T-helper 2 cell treated with Interferon-gamma antibody and Interleukin-4, amounts not matched to agents 5 μg/mL and 100 μg/mL, for 36 hours (primary cell): ENCODE data around the gene CSF1R.

Experiments used
- DNase-seq: peaks from one replicate; pipeline ENCODE4 v3.0.0; 2021; ENCODE audit warnings: low spot score
- H3K27ac Mint-ChIP-seq: one replicate; pipeline ENCODE4 v1.8.0; 2021; ENCODE audit warnings: mild to moderate bottlenecking, mixed read lengths
- H3K27me3 Mint-ChIP-seq: one replicate; pipeline ENCODE4 v1.8.0; 2021; ENCODE audit warnings: low read depth, mixed read lengths
- H3K36me3 Mint-ChIP-seq: one replicate; pipeline ENCODE4 v1.8.0; 2021; ENCODE audit warnings: low read depth, mixed read lengths
- H3K4me1 Mint-ChIP-seq: one replicate; pipeline ENCODE4 v1.8.0; 2021; ENCODE audit warnings: low read depth, mixed read lengths
- H3K4me3 Mint-ChIP-seq: one replicate; pipeline ENCODE4 v1.8.0; 2022; ENCODE audit warnings: mild to moderate bottlenecking, moderate library complexity, mixed read lengths
- H3K9me3 Mint-ChIP-seq: one replicate; pipeline ENCODE4 v1.8.0; 2021; ENCODE audit warnings: mixed read lengths

The CSF1R gene

GRCh38 chr5:150085950-150086715 lies at the start of gene CSF1R:
CSF1R (minus strand) TSS chr5:150086554; CDS start chr5:150086427, 127 bp downstream.
- peaks cover 3% of the 10 kb centered on the region for H3K4me1 Mint-ChIP-seq
- no peak within 1 kb of the TSS for H3K27ac Mint-ChIP-seq
- no peak within 1 kb of the TSS for H3K4me3 Mint-ChIP-seq
- no peaks in the 10 kb centered on the region for H3K36me3 Mint-ChIP-seq
- peaks cover 27% of the 10 kb centered on the region for H3K27me3 Mint-ChIP-seq
- no peaks in the 10 kb centered on the region for H3K9me3 Mint-ChIP-seq
- no peak for DNase-seq

GRCh38 chr5:150135557-150136304 lies 49.4 kb upstream of the CSF1R start:
- H3K4me3 Mint-ChIP-seq = no peak overlapping the region
- H3K4me1 Mint-ChIP-seq = no peaks in the 10 kb centered on the region
- H3K36me3 Mint-ChIP-seq = no peaks in the 10 kb centered on the region
- no peaks in the 10 kb centered on the region for H3K9me3 Mint-ChIP-seq
- no peaks in the 10 kb centered on the region for H3K27me3 Mint-ChIP-seq
- no peak overlapping the region for H3K27ac Mint-ChIP-seq
- DNase-seq = no peak

- H3K9me3 Mint-ChIP-seq = no peaks in the 10 kb centered on the region
- H3K27ac Mint-ChIP-seq = no peak overlapping the region
- no peak overlapping the region for H3K4me3 Mint-ChIP-seq
- no peak for DNase-seq
- no peaks in the 10 kb centered on the region for H3K4me1 Mint-ChIP-seq
- H3K36me3 Mint-ChIP-seq = no peaks in the 10 kb centered on the region
- H3K27me3 Mint-ChIP-seq = no peaks in the 10 kb centered on the region
Observed at GRCh38 chr5:150134198-150134588, 47.8 kb upstream of the CSF1R start.

- Mint-ChIP-seq H3K27me3 (no peaks in the 10 kb centered on the region), H3K27ac (no peak overlapping the region), H3K4me3 (no peak overlapping the region), H3K9me3 (no peaks in the 10 kb centered on the region), H3K4me1 (no peaks in the 10 kb centered on the region), H3K36me3 (no peaks in the 10 kb centered on the region)
- no peak for DNase-seq
Observed at GRCh38 chr5:150133581-150134197, 47.3 kb upstream of the CSF1R start.

GRCh38 chr5:150132740-150133139 lies 46.4 kb upstream of the CSF1R start:
- no peaks in the 10 kb centered on the region for H3K27me3 Mint-ChIP-seq
- no peaks in the 10 kb centered on the region for H3K9me3 Mint-ChIP-seq
- no peaks in the 10 kb centered on the region for H3K4me1 Mint-ChIP-seq
- H3K36me3 Mint-ChIP-seq = no peaks in the 10 kb centered on the region
- H3K4me3 Mint-ChIP-seq = no peak overlapping the region
- H3K27ac Mint-ChIP-seq = no peak overlapping the region
- DNase-seq = no peak

GRCh38 chr5:150131978-150132694 lies 45.8 kb upstream of the CSF1R start:
- H3K27ac Mint-ChIP-seq = no peak overlapping the region
- no peaks in the 10 kb centered on the region for H3K4me1 Mint-ChIP-seq
- H3K9me3 Mint-ChIP-seq = no peaks in the 10 kb centered on the region
- H3K4me3 Mint-ChIP-seq = no peak overlapping the region
- no peaks in the 10 kb centered on the region for H3K27me3 Mint-ChIP-seq
- H3K36me3 Mint-ChIP-seq = no peaks in the 10 kb centered on the region
- no peak for DNase-seq

GRCh38 chr5:150131461-150131860 lies 45.1 kb upstream of the CSF1R start:
- no peaks in the 10 kb centered on the region for H3K9me3 Mint-ChIP-seq
- H3K4me1 Mint-ChIP-seq = no peaks in the 10 kb centered on the region
- no peak overlapping the region for H3K4me3 Mint-ChIP-seq
- H3K27ac Mint-ChIP-seq = no peak overlapping the region
- no peaks in the 10 kb centered on the region for H3K27me3 Mint-ChIP-seq
- no peak for DNase-seq
- H3K36me3 Mint-ChIP-seq = no peaks in the 10 kb centered on the region

- Mint-ChIP-seq H3K27ac (no peak overlapping the region), H3K36me3 (no peaks in the 10 kb centered on the region), H3K4me3 (no peak overlapping the region), H3K27me3 (no peaks in the 10 kb centered on the region), H3K4me1 (no peaks in the 10 kb centered on the region), H3K9me3 (no peaks in the 10 kb centered on the region)
- no peak for DNase-seq
Observed at GRCh38 chr5:150130493-150130922, 44.2 kb upstream of the CSF1R start.

GRCh38 chr5:150129813-150130492 lies 43.6 kb upstream of the CSF1R start:
- no peak overlapping the region for H3K27ac Mint-ChIP-seq
- H3K27me3 Mint-ChIP-seq = no peaks in the 10 kb centered on the region
- peak; percentile 19 for DNase-seq
- H3K4me1 Mint-ChIP-seq = no peaks in the 10 kb centered on the region
- H3K9me3 Mint-ChIP-seq = no peaks in the 10 kb centered on the region
- H3K36me3 Mint-ChIP-seq = no peaks in the 10 kb centered on the region
- H3K4me3 Mint-ChIP-seq = no peak overlapping the region

GRCh38 chr5:150129454-150129812 lies 43.1 kb upstream of the CSF1R start:
- no peak overlapping the region for H3K27ac Mint-ChIP-seq
- no peak overlapping the region for H3K4me3 Mint-ChIP-seq
- H3K9me3 Mint-ChIP-seq = no peaks in the 10 kb centered on the region
- no peaks in the 10 kb centered on the region for H3K27me3 Mint-ChIP-seq
- H3K36me3 Mint-ChIP-seq = no peaks in the 10 kb centered on the region
- DNase-seq = no peak
- H3K4me1 Mint-ChIP-seq = no peaks in the 10 kb centered on the region

GRCh38 chr5:150126921-150127265 lies 40.5 kb upstream of the CSF1R start:
- no peak overlapping the region for H3K4me3 Mint-ChIP-seq
- DNase-seq = no peak
- H3K27me3 Mint-ChIP-seq = no peaks in the 10 kb centered on the region
- H3K36me3 Mint-ChIP-seq = no peaks in the 10 kb centered on the region
- H3K9me3 Mint-ChIP-seq = no peaks in the 10 kb centered on the region
- no peak overlapping the region for H3K27ac Mint-ChIP-seq
- peaks cover 2% of the 10 kb centered on the region for H3K4me1 Mint-ChIP-seq

- Mint-ChIP-seq H3K4me3 (no peak overlapping the region), H3K27ac (no peak overlapping the region), H3K9me3 (no peaks in the 10 kb centered on the region), H3K4me1 (peaks cover 3% of the 10 kb centered on the region), H3K27me3 (no peaks in the 10 kb centered on the region), H3K36me3 (no peaks in the 10 kb centered on the region)
- no peak for DNase-seq
Observed at GRCh38 chr5:150126199-150126920, 40.0 kb upstream of the CSF1R start.

- Mint-ChIP-seq H3K9me3 (no peaks in the 10 kb centered on the region), H3K4me1 (peaks cover 3% of the 10 kb centered on the region), H3K27me3 (no peaks in the 10 kb centered on the region), H3K27ac (no peak overlapping the region), H3K36me3 (no peaks in the 10 kb centered on the region), H3K4me3 (no peak overlapping the region)
- no peak for DNase-seq
Observed at GRCh38 chr5:150125334-150125733, 39.0 kb upstream of the CSF1R start.
